H1 (cell line): Measurements from ENCODE around the gene RPLP2. TPM values are rescaled to one million over a fixed set of nuclear protein-coding genes. Genes with fewer than 3 reads are reported as not detected.

Experiments used
- CTCF ChIA-PET: fragments of 300-600 bp; sonication (Branson Sonifier 250); formaldehyde crosslinking; loops from one replicate; lab custom pipeline; 2021; ENCODE audit not compliant: partially characterized antibody; lab: Charles Lee
- POLR2A ChIA-PET: fragments of 300-600 bp; sonication (Branson Sonifier 250); formaldehyde crosslinking; loops from one replicate; lab custom pipeline; 2021; ENCODE audit warnings: inconsistent platforms; ENCODE audit not compliant: partially characterized antibody; lab: Charles Lee
- DNase-seq, 2 experiments: peaks; one replicate each; pipeline versions ENCODE4 v3.0.0 to v3.0.0-alpha.2; 2010 to 2022; ENCODE audit warnings: low spot score in 2 of 2, low read depth in 1 of 2, mixed read lengths in 1 of 2
- FAIRE-seq: peaks from 2 replicates; lab custom pipeline; 2011; peaks lifted over from hg19 to GRCh38; lab: Jason Lieb, UNC
- H2AFZ ChIP-seq: 2 replicates; pipeline ENCODE4 v1.8.1; 2012; ENCODE audit warnings: low read length, inconsistent platforms
- H2AK5ac ChIP-seq: 2 replicates; pipeline ENCODE4 v1.6.1; 2013; ENCODE audit warnings: low read depth, low read length
- H2BK120ac ChIP-seq: replicated peaks from 2 replicates; pipeline ENCODE3; 2013; ENCODE audit warnings: low read depth, low read length, inconsistent platforms
- H2BK12ac ChIP-seq: 2 replicates; pipeline ENCODE4 v1.6.1; 2013; ENCODE audit warnings: low read depth, low read length
- H2BK15ac ChIP-seq: 2 replicates; pipeline ENCODE4 v1.6.1; 2013; ENCODE audit warnings: low read length
- H2BK20ac ChIP-seq: 2 replicates; pipeline ENCODE4 v1.6.1; 2013; ENCODE audit warnings: low read length
- H2BK5ac ChIP-seq: 2 replicates; pipeline ENCODE4 v1.6.1; 2013; ENCODE audit warnings: low read depth, low read length
- H3K14ac ChIP-seq: 2 replicates; pipeline ENCODE4 v1.6.1; 2013; ENCODE audit warnings: inconsistent platforms; ENCODE audit not compliant: insufficient read length
- H3K18ac ChIP-seq: 2 replicates; pipeline ENCODE4 v1.6.1; 2013; ENCODE audit warnings: low read length; ENCODE audit errors: extremely low read depth
- H3K23ac ChIP-seq: 2 replicates; pipeline ENCODE4 v1.6.1; 2013; ENCODE audit warnings: inconsistent platforms; ENCODE audit not compliant: insufficient read length
- H3K23me2 ChIP-seq: 2 replicates; pipeline ENCODE4 v1.6.1; 2013; ENCODE audit warnings: low read depth, low read length
- H3K27ac ChIP-seq: 2 replicates; pipeline ENCODE4 v1.6.1; 2011; ENCODE audit warnings: low read depth, low read length, inconsistent platforms
- H3K27me3 ChIP-seq, 4 experiments: replicated peaks in 1 of 4; 1 replicate in 1 of 4; 2 replicates in 3 of 4; pipeline versions ENCODE4 v1.6.1 to v1.8.1; 2011 to 2013; ENCODE audit warnings: low read length in 3 of 4, mild to moderate bottlenecking in 3 of 4, inconsistent platforms in 2 of 4, mixed read lengths in 2 of 4, moderate library complexity in 1 of 4; ENCODE audit not compliant: control insufficient read depth in 3 of 4, insufficient read depth in 3 of 4; ENCODE audit errors: extremely low read depth in 1 of 4
- H3K36me3 ChIP-seq, 4 experiments: 2 replicates each; pipeline versions ENCODE4 v1.6.1 to v1.8.1; 2011 to 2013; ENCODE audit warnings: mild to moderate bottlenecking in 4 of 4, low read length in 3 of 4, moderate library complexity in 2 of 4, control low read depth in 1 of 4, inconsistent platforms in 1 of 4; ENCODE audit not compliant: insufficient read depth in 4 of 4, control insufficient read depth in 2 of 4
- H3K4ac ChIP-seq: replicated peaks from 2 replicates; pipeline ENCODE3; 2013; ENCODE audit warnings: low read length, low read depth, mixed read lengths, inconsistent platforms; ENCODE audit not compliant: insufficient read length
- H3K4me1 ChIP-seq, 4 experiments: replicated peaks in 1 of 4; 1 replicate in 1 of 4; 2 replicates in 3 of 4; pipeline versions ENCODE4 v1.6.1 to v1.8.1; 2011 to 2013; ENCODE audit warnings: low read length in 3 of 4, inconsistent platforms in 2 of 4, mixed read lengths in 1 of 4; ENCODE audit not compliant: insufficient read depth in 4 of 4, control insufficient read depth in 3 of 4
- H3K4me2 ChIP-seq, 2 experiments: 2 replicates each; pipeline versions ENCODE4 v1.6.1 to v1.8.1; 2011 to 2013; ENCODE audit warnings: low read depth in 2 of 2, low read length in 2 of 2, control low read depth in 1 of 2, inconsistent platforms in 1 of 2, mild to moderate bottlenecking in 1 of 2; ENCODE audit not compliant: insufficient read depth in 1 of 2
- H3K4me3 ChIP-seq, 4 experiments: fragments of 200-600, 300-600 bp in 1 of 4; sonication (generic), shearing (Covaris generic), sonication (Bioruptor Twin) in 1 of 4; 2 replicates each; pipeline versions ENCODE4 v1.5.1 to v1.8.1; 2011 to 2016; ENCODE audit warnings: low read length in 4 of 4, low read depth in 3 of 4, control low read depth in 2 of 4, inconsistent platforms in 2 of 4, mild to moderate bottlenecking in 2 of 4, mixed read lengths in 1 of 4, moderate library complexity in 1 of 4; ENCODE audit not compliant: insufficient read depth in 2 of 4; ENCODE audit errors: extremely low read depth in 1 of 4
- H3K56ac ChIP-seq: replicated peaks from 2 replicates; pipeline ENCODE3; 2013; ENCODE audit warnings: low read depth, mild to moderate bottlenecking, mixed read lengths, low read length, inconsistent platforms; ENCODE audit not compliant: insufficient read length
- H3K79me1 ChIP-seq: 2 replicates; pipeline ENCODE4 v1.6.1; 2013; ENCODE audit warnings: low read depth, low read length, control low read depth
- H3K79me2 ChIP-seq, 2 experiments: 2 replicates each; pipeline versions ENCODE4 v1.6.1 to v1.8.1; 2012 to 2013; ENCODE audit warnings: low read length in 2 of 2, mild to moderate bottlenecking in 2 of 2, inconsistent platforms in 1 of 2; ENCODE audit not compliant: insufficient read depth in 2 of 2, control insufficient read depth in 1 of 2
- H3K9ac ChIP-seq, 4 experiments: replicated peaks in 1 of 4; 1 replicate in 1 of 4; 2 replicates in 3 of 4; pipeline versions ENCODE4 v1.6.1 to v1.8.1; 2011 to 2013; ENCODE audit warnings: low read depth in 3 of 4, low read length in 3 of 4, control low read depth in 2 of 4, mild to moderate bottlenecking in 2 of 4, moderate library complexity in 2 of 4, inconsistent platforms in 1 of 4; ENCODE audit errors: extremely low read depth in 1 of 4
- H3K9me3 ChIP-seq, 2 experiments: 2 replicates each; pipeline versions ENCODE4 v1.6.1 to v1.8.1; 2012 to 2013; ENCODE audit warnings: mild to moderate bottlenecking in 2 of 2, moderate library complexity in 2 of 2, control low read depth in 1 of 2, inconsistent platforms in 1 of 2, low read depth in 1 of 2, low read length in 1 of 2, mixed read lengths in 1 of 2; ENCODE audit not compliant: insufficient read depth in 2 of 2
- H4K20me1 ChIP-seq, 2 experiments: replicated peaks in 1 of 2; 2 replicates each; pipeline versions ENCODE3 to v1.8.1; 2011 to 2013; ENCODE audit warnings: inconsistent platforms in 2 of 2, low read length in 2 of 2, mild to moderate bottlenecking in 1 of 2; ENCODE audit not compliant: insufficient read depth in 2 of 2, control insufficient read depth in 1 of 2
- H4K5ac ChIP-seq: 2 replicates; pipeline ENCODE4 v1.6.1; 2013; ENCODE audit warnings: low read length, low read depth, mixed read lengths, inconsistent platforms; ENCODE audit not compliant: insufficient read length
- H4K8ac ChIP-seq: 2 replicates; pipeline ENCODE4 v1.8.0; 2013; ENCODE audit warnings: mild to moderate bottlenecking, moderate library complexity, low read length, inconsistent platforms; ENCODE audit not compliant: insufficient read depth; ENCODE audit errors: extremely low read depth
- H4K91ac ChIP-seq: replicated peaks from 2 replicates; pipeline ENCODE3; 2013; ENCODE audit warnings: low read length, mixed read lengths, inconsistent platforms; ENCODE audit not compliant: insufficient read length
- POLR2AphosphoS5 ChIP-seq: IDR thresholded peaks from 2 replicates; pipeline ENCODE4 v1.6.1; 2011; ENCODE audit warnings: low read depth, low read length
- SRF ChIP-seq: IDR thresholded peaks from 2 replicates; pipeline ENCODE4 v1.6.1; 2011; ENCODE audit warnings: mild to moderate bottlenecking, low read depth, low read length, moderate library complexity
- WGBS, 2 experiments: shearing (Covaris generic) in 1 of 2; methylation state at CpG; one replicate each; pipeline versions ENCODE4 v1.1.6 to v1.1.7; 2013 to 2015; ENCODE audit warnings: low lambda C conversion rate in 2 of 2, mixed read lengths in 2 of 2, inconsistent platforms in 1 of 2, low coverage in 1 of 2, missing lambda C conversion rate in 1 of 2; ENCODE audit not compliant: insufficient replicate concordance in 2 of 2, insufficient coverage in 1 of 2, insufficient read length in 1 of 2; ENCODE audit errors: extremely low coverage in 1 of 2, missing lambda C conversion rate in 1 of 2; 5-methylcytosine and 5-hydroxymethylcytosine counted together
- polyA plus RNA-seq, 7 experiments: library from polyadenylated mRNA; depleted of rRNA in 3 of 7; stranded (reverse) in 5 of 7; unstranded in 2 of 7; fragments of >200 nt in 5 of 7; fragments of 200-250 nt in 2 of 7; gene quantifications; 1 replicate in 5 of 7; 2 replicates in 1 of 7; 4 replicates in 1 of 7; pipeline versions ENCODE4 v1.2.1 to v1.2.3, GENCODE V29; 2011 to 2013; ENCODE audit warnings: missing spikeins in 2 of 7, mixed read lengths in 2 of 7
- total RNA-seq: library from RNA; stranded (reverse); fragmentation: NEBNext Ultra II Directional; extraction: Animal tissue kit (Norgen Biotek cat#: 25700); gene quantifications from 2 replicates; pipeline ENCODE4 v1.2.1, GENCODE V29; 2021

The RPLP2 gene
- total and polyA plus RNA-seq, 2 of the 8 experiments (the other 6 are each of a cell fraction or from before 2014, with no cell fraction given): 1,789 to 2,106 TPM

DNA sequence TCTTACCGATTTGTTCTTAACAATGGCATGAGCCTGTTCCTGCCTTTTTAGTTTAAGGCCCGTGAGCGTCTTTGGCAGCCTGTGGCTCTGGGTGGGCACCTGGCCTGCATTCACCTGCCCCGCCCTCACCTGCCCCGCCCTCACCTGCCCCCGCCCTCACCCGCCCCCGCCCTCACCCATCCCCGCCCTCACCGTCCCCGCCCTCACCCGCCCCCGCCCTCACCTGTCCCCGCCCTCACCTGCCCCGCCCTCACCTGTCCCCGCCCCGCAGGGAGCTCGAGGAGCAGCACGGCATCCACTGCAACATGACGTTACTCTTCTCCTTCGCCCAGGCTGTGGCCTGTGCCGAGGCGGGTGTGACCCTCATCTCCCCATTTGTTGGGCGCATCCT, 46.7 kb upstream of the RPLP2 start:
- H3K79me2 ChIP-seq: no peaks in the 10 kb centered on the region
- H2BK20ac ChIP-seq: no peak overlapping the region
- peak overlapping the region; percentile 33 for H2BK120ac ChIP-seq
- H3K23me2 ChIP-seq: no peaks in the 10 kb centered on the region
- H3K79me1 ChIP-seq: peaks cover 7% of the 10 kb centered on the region; the same call in 1 of the 2 replicates
- H4K20me1 ChIP-seq: peaks cover 13 to 35% of the 10 kb centered on the region in 2 experiments
- H3K4me2 ChIP-seq: peak overlapping the region in 1 of 2 experiments; percentile 11; a peak in 1 of 4 replicates
- H3K27me3 ChIP-seq: no peaks in the 10 kb centered on the region
- no peaks in the 10 kb centered on the region for H3K9me3 ChIP-seq
- no peak overlapping the region; the same call in 1 of the 2 replicates for H4K8ac ChIP-seq
- peak overlapping the region; percentile 85 for H2BK5ac ChIP-seq
- H3K23ac ChIP-seq: no peak overlapping the region
- H3K36me3 ChIP-seq: peaks cover 32 to 68% (median 38%) of the 10 kb centered on the region in 4 experiments
- H4K91ac ChIP-seq: no peak overlapping the region
- no peak overlapping the region for H3K9ac ChIP-seq
- no peak for DNase-seq
- ChIA-PET CTCF (interaction anchor here (0.6 to 26.9 kb wide), 17 partner anchors 9 to 199 kb away, joined by 3 to 395 read pairs (median 3); partner anchors contain the start of gene TALDO1), POLR2A (interaction anchor here (0.7 to 35.3 kb wide), 18 partner anchors 4 to 313 kb away, joined by 3 to 636 read pairs (median 4); partner anchors contain the start of genes CDHR5, CEND1, DEAF1 and GATD1)
- no peak overlapping the region for H3K56ac ChIP-seq
- no peak for FAIRE-seq
- H2AK5ac ChIP-seq: no peak overlapping the region; the same call in 1 of the 2 replicates
- H2BK12ac ChIP-seq: no peak overlapping the region
- TF ChIP-seq SRF: no peak
- TF ChIP-seq POLR2AphosphoS5: peak; percentile 21; the same call in 1 of the 2 replicates
- no peak overlapping the region for H2AFZ ChIP-seq
- no peak overlapping the region for H4K5ac ChIP-seq
- H3K4me3 ChIP-seq: no peak overlapping the region
- H3K4me1 ChIP-seq: peaks cover 0 to 12% (median 7%) of the 10 kb centered on the region in 4 experiments; a peak in 6 of 7 replicates
- no peak overlapping the region for H2BK15ac ChIP-seq
- H3K14ac ChIP-seq: no peak overlapping the region
- WGBS, 2 experiments: 66% methylated on average over 4 of the region's 24 CpGs; no CpG with 5 or more reads in 1 of the 2 experiments
- H3K18ac ChIP-seq: no peak overlapping the region
- H3K4ac ChIP-seq: no peak overlapping the region
- peak overlapping the region; percentile 61; the same call in 1 of the 2 replicates for H3K27ac ChIP-seq
